ENCODE results near the gene ATP10B. TPM values are rescaled to one million over a fixed set of nuclear protein-coding genes. Genes with fewer than 3 reads are reported as not detected.

ATP10B gene
- total and polyA plus RNA-seq, 10 of the 15 experiments (the other 5 are each of a cell fraction or from before 2014, with no cell fraction given), result not detected

DNA sequence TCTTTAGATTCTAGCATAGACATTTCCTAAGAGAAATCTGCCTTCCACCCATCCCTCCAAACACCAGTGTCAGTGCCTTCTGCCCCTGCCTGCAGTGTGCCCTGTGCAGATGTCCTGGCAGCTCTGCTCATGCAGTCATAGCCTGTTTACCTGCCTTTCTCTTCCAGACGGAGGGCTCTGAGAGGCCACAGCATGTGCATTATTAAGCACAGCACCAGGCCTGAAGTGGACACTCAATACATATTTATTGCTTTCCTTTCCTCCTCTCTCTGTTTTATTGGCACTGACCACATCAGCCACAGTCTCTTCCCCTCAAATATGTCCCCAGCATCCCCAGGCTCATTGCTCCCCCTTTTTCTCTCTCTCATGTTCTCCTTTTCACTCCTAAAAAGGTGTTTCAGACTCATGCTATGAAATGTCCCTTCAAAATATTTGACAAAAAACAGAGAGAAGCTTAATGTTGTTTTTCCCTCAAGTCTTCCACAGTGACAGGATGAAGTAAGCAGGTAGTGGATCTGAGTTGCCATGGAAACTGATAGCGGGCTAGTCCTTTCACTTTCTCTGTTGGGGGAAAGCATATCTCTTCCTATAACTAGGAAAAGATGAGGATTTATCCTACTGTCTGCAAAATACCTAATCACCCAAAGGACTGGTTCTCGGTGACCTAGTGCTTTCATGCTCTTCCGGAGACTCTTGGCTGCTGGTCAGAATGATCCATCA lies 100.9 kb downstream of the ATP10B start (continued):
- TF ChIP-seq, protein P1, sequence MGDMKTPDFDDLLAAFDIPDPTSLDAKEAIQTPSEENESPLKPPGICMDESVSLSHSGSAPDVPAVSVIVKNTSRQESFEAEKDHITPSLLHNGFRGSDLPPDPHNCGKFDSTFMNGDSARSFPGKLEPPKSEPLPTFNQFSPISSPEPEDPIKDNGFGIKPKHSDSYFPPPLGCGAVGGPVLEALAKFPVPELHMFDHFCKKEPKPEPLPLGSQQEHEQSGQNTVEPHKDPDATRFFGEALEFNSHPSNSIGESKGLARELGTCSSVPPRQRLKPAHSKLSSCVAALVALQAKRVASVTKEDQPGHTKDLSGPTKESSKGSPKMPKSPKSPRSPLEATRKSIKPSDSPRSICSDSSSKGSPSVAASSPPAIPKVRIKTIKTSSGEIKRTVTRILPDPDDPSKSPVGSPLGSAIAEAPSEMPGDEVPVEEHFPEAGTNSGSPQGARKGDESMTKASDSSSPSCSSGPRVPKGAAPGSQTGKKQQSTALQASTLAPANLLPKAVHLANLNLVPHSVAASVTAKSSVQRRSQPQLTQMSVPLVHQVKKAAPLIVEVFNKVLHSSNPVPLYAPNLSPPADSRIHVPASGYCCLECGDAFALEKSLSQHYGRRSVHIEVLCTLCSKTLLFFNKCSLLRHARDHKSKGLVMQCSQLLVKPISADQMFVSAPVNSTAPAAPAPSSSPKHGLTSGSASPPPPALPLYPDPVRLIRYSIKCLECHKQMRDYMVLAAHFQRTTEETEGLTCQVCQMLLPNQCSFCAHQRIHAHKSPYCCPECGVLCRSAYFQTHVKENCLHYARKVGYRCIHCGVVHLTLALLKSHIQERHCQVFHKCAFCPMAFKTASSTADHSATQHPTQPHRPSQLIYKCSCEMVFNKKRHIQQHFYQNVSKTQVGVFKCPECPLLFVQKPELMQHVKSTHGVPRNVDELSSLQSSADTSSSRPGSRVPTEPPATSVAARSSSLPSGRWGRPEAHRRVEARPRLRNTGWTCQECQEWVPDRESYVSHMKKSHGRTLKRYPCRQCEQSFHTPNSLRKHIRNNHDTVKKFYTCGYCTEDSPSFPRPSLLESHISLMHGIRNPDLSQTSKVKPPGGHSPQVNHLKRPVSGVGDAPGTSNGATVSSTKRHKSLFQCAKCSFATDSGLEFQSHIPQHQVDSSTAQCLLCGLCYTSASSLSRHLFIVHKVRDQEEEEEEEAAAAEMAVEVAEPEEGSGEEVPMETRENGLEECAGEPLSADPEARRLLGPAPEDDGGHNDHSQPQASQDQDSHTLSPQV (IDR thresholded peaks at IDR 0.05), result no peak
- TF ChIP-seq SIX5 (IDR thresholded peaks at IDR 0.05; ENCODE audit: low read depth, low read length, severe bottlenecking) (no peak), CHD4 (IDR thresholded peaks at IDR 0.05) (no peak), ZNF207 (IDR thresholded peaks at IDR 0.05; ENCODE audit: borderline replicate concordance) (no peak), NRF1 (conservative IDR thresholded peaks at IDR 0.05; ENCODE audit: low read depth, low read length) (no peak)

- Histone ChIP-seq H3K36me3 (ENCODE audit: control insufficient read depth in 2 of 2, insufficient read depth in 2 of 2, low read length in 1 of 2) (no peaks in the 10 kb centered on the region), H3K4me2 (ENCODE audit: control insufficient read depth, insufficient read depth) (no peak overlapping the region), H3K79me2 (ENCODE audit: control insufficient read depth, insufficient read depth, low read length) (no peaks in the 10 kb centered on the region), H3K4me3 (no peak overlapping the region), H2AFZ (ENCODE audit: control insufficient read depth, low read depth, low read length) (no peak overlapping the region), H3K9me3 (replicated peaks; ENCODE audit: control insufficient read depth, insufficient read depth, low read length) (no peaks in the 10 kb centered on the region), H3K27ac (ENCODE audit: control insufficient read depth, insufficient read depth) (no peak overlapping the region), H3K27me3 (replicated peaks in 1 of 2; ENCODE audit: control insufficient read depth in 2 of 2, insufficient read depth in 2 of 2, low read length in 1 of 2) (no peaks in the 10 kb centered on the region), H3K4me1 (ENCODE audit: control insufficient read depth, insufficient read depth, low read length) (peaks cover 4% of the 10 kb centered on the region; the same call in 1 of the 2 replicates), H4K20me1 (ENCODE audit: control insufficient read depth, insufficient read depth) (no peaks in the 10 kb centered on the region), H3K9ac (ENCODE audit: control insufficient read depth, insufficient read depth, low read length) (no peak overlapping the region)
- ChIA-PET CTCF (no interaction called here), SMC1A (ENCODE audit: uncharacterized antibody, unreplicated experiment) (no interaction called here), RAD21 (ENCODE audit: unreplicated experiment) (no interaction called here), POLR2A (no interaction called here)
- in situ Hi-C loops (cut with MboI), result no loop called here
- 24% methylated on average over 5 of the region's 5 CpGs for WGBS (ENCODE audit: insufficient coverage, insufficient replicate concordance, low lambda C conversion rate, missing lambda C conversion rate)
- BruUV-seq (replicated peaks), result no TSS peak
- FAIRE-seq (no peak), DNase-seq (ENCODE audit: low read depth, low spot score) (no peak), ATAC-seq (no peak)
- intact Hi-C loops (cut with micrococcal nuclease; ENCODE audit: unreplicated experiment), result no loop called here
- TF ChIP-seq MEF2B (IDR thresholded peaks at IDR 0.05; ENCODE audit: partially characterized antibody, poor library complexity, severe bottlenecking) (no peak), BCL11A (IDR thresholded peaks at IDR 0.05; ENCODE audit: low read depth, low read length) (no peak), RCOR1 (conservative IDR thresholded peaks at IDR 0.05; ENCODE audit: low read depth, low read length) (no peak)
- TF ChIP-seq, protein P2, sequence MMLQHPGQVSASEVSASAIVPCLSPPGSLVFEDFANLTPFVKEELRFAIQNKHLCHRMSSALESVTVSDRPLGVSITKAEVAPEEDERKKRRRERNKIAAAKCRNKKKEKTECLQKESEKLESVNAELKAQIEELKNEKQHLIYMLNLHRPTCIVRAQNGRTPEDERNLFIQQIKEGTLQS (IDR thresholded peaks at IDR 0.05; ENCODE audit: borderline replicate concordance, extremely low read depth, low read depth, low read length), result no peak
Measured at GRCh38 chr5:160749682-160750081, 102.3 kb downstream of the ATP10B start.

Data from GM12878 (cell line).